ENCODE measurements around the gene PHC1. TPM values are rescaled to one million over a fixed set of nuclear protein-coding genes. Genes with fewer than 3 reads are reported as not detected.

The PHC1 gene
- total RNA-seq, 3 donors from 2014 or later, result 39.2 to 45.9 (median 40.5) TPM

- TF ChIP-seq CTCF (IDR thresholded peaks at IDR 0.05) (no peak), POLR2AphosphoS5 (IDR thresholded peaks at IDR 0.05) (no peak), POLR2A (IDR thresholded peaks at IDR 0.05) (no peak)
- Histone ChIP-seq H3K4me1 (no peaks in the 10 kb centered on the region), H3K4me3 (no peak overlapping the region), H3K36me3 (no peaks in the 10 kb centered on the region), H3K27me3 (no peaks in the 10 kb centered on the region), H3K27ac (no peak overlapping the region), H3K9me3 (no peaks in the 10 kb centered on the region)
- intact Hi-C loops (cut with DNase I; ENCODE audit: low total_unique reads), result no loop called here
- no peak for DNase-seq (ENCODE audit: low spot score in 2 of 2)
Observed at GRCh38 chr12:8903646-8904045, 10.7 kb upstream of the PHC1 start.

GRCh38 chr12:8904665-8905064, 9.6 kb upstream of the PHC1 start:
- Histone ChIP-seq H3K9me3 (no peaks in the 10 kb centered on the region), H3K36me3 (no peaks in the 10 kb centered on the region), H3K27me3 (no peaks in the 10 kb centered on the region), H3K4me1 (no peaks in the 10 kb centered on the region), H3K27ac (no peak overlapping the region), H3K4me3 (no peak overlapping the region)
- DNase-seq (ENCODE audit: low spot score in 2 of 2), result no peak
- TF ChIP-seq CTCF (IDR thresholded peaks at IDR 0.05) (no peak), POLR2A (IDR thresholded peaks at IDR 0.05) (no peak), POLR2AphosphoS5 (IDR thresholded peaks at IDR 0.05) (no peak)
- intact Hi-C loops (cut with DNase I; ENCODE audit: low total_unique reads), result no loop called here

- Histone ChIP-seq H3K27ac (no peak overlapping the region), H3K4me1 (no peaks in the 10 kb centered on the region), H3K36me3 (no peaks in the 10 kb centered on the region), H3K9me3 (no peaks in the 10 kb centered on the region), H3K4me3 (no peak overlapping the region), H3K27me3 (no peaks in the 10 kb centered on the region)
- intact Hi-C loops (cut with DNase I; ENCODE audit: low total_unique reads), result no loop called here
- TF ChIP-seq POLR2AphosphoS5 (IDR thresholded peaks at IDR 0.05), result no peak
- TF ChIP-seq CTCF (IDR thresholded peaks at IDR 0.05), result no peak
- TF ChIP-seq POLR2A (IDR thresholded peaks at IDR 0.05), result no peak
- no peak for DNase-seq (ENCODE audit: low spot score in 2 of 2)
Observed at GRCh38 chr12:8905546-8905945, 8.8 kb upstream of the PHC1 start.

GRCh38 chr12:8906266-8907180, 7.8 kb upstream of the PHC1 start:
- no peaks in the 10 kb centered on the region for H3K4me1 ChIP-seq
- intact Hi-C loops (cut with DNase I; ENCODE audit: low total_unique reads), result no loop called here
- H3K27ac ChIP-seq, result no peak overlapping the region
- no peak overlapping the region for H3K4me3 ChIP-seq
- no peak for TF ChIP-seq POLR2A (IDR thresholded peaks at IDR 0.05)
- TF ChIP-seq CTCF (IDR thresholded peaks at IDR 0.05), result no peak
- TF ChIP-seq POLR2AphosphoS5 (IDR thresholded peaks at IDR 0.05), result no peak
- no peaks in the 10 kb centered on the region for H3K27me3 ChIP-seq
- H3K36me3 ChIP-seq, result no peaks in the 10 kb centered on the region
- no peaks in the 10 kb centered on the region for H3K9me3 ChIP-seq
- no peak for DNase-seq (ENCODE audit: low spot score in 2 of 2)

GRCh38 chr12:8907513-8907912, 6.8 kb upstream of the PHC1 start:
- Histone ChIP-seq H3K4me1 (no peaks in the 10 kb centered on the region), H3K36me3 (no peaks in the 10 kb centered on the region), H3K9me3 (no peaks in the 10 kb centered on the region), H3K27me3 (no peaks in the 10 kb centered on the region), H3K4me3 (no peak overlapping the region), H3K27ac (no peak overlapping the region)
- intact Hi-C loops (cut with DNase I; ENCODE audit: low total_unique reads), result no loop called here
- TF ChIP-seq CTCF (IDR thresholded peaks at IDR 0.05) (no peak), POLR2A (IDR thresholded peaks at IDR 0.05) (no peak), POLR2AphosphoS5 (IDR thresholded peaks at IDR 0.05) (no peak)
- no peak for DNase-seq (ENCODE audit: low spot score in 2 of 2)
